PC-9 (cell line): ENCODE data around the gene POFUT2. TPM values are rescaled to one million over a fixed set of nuclear protein-coding genes. Genes with fewer than 3 reads are reported as not detected.
"Not testable (repeated sequence)": the region's sequence is repeated elsewhere in the genome, so short reads cannot be mapped to it uniquely, and the experiment has no call there.

Experiments used
- BruUV-seq: library from RNA; stranded (reverse); fragments of 400-500 nt; replicated peaks from 2 replicates; lab custom pipeline; 2021; lab: Mats Ljungman, UMichigan
- CTCF ChIA-PET: fragments of 300-600 bp; sonication (Branson Sonifier 250); formaldehyde crosslinking; loops from one replicate; lab custom pipeline; 2022; ENCODE audit warnings: antibody characterized with exemption; lab: Charles Lee
- POLR2A ChIA-PET: fragments of 300-600 bp; sonication (Branson Sonifier 250); formaldehyde crosslinking; loops from one replicate; lab custom pipeline; 2022; ENCODE audit warnings: antibody characterized with exemption; ENCODE audit not compliant: unreplicated experiment; lab: Charles Lee
- DNase-seq, 2 experiments: peaks; one replicate each; pipeline versions ENCODE4 v3.0.0 to v3.0.0-alpha.2; 2015 to 2022; ENCODE audit warnings: mixed read lengths in 1 of 2
- H2AFZ ChIP-seq: fragments of 200-600 bp; sonication (generic); 2 replicates; pipeline ENCODE4 v1.8.1; 2017; ENCODE audit warnings: antibody characterized with exemption
- H3F3A ChIP-seq: fragments of 200-600 bp; sonication (generic); 2 replicates; pipeline ENCODE4 v1.8.1; 2017; ENCODE audit warnings: antibody characterized with exemption, mild to moderate bottlenecking, low read depth; ENCODE audit not compliant: insufficient read depth
- H3K27ac ChIP-seq: fragments of 200-600 bp; sonication (generic); 2 replicates; pipeline ENCODE4 v1.6.1; 2016; ENCODE audit warnings: mixed run types
- H3K27me3 ChIP-seq: fragments of 200-600 bp; sonication (generic); 2 replicates; pipeline ENCODE4 v1.6.1; 2016; ENCODE audit warnings: low read depth, mixed run types; ENCODE audit not compliant: insufficient read depth
- H3K36me3 ChIP-seq: fragments of 200-600 bp; sonication (generic); 2 replicates; pipeline ENCODE4 v1.6.1; 2016; ENCODE audit warnings: low read depth, mixed run types
- H3K4me1 ChIP-seq: fragments of 200-600 bp; sonication (generic); replicated peaks from 2 replicates; pipeline ENCODE4 v1.6.1; 2016; ENCODE audit warnings: mixed run types; ENCODE audit not compliant: insufficient read depth
- H3K4me2 ChIP-seq: fragments of 200-600 bp; sonication (generic); 2 replicates; pipeline ENCODE4 v1.6.1; 2017; ENCODE audit warnings: mixed run types
- H3K4me3 ChIP-seq: fragments of 200-600 bp; sonication (generic); 2 replicates; pipeline ENCODE4 v1.6.1; 2016; ENCODE audit warnings: mixed run types
- H3K79me2 ChIP-seq: fragments of 200-600 bp; sonication (generic); 2 replicates; pipeline ENCODE4 v1.6.1; 2017; ENCODE audit warnings: low read depth, mixed run types
- H3K9me2 ChIP-seq: fragments of 200-600 bp; sonication (generic); 2 replicates; pipeline ENCODE4 v1.8.1; 2017; ENCODE audit warnings: mild to moderate bottlenecking; ENCODE audit not compliant: insufficient read depth
- H3K9me3 ChIP-seq: fragments of 200-600 bp; sonication (generic); 2 replicates; pipeline ENCODE4 v1.8.1; 2016; ENCODE audit warnings: low read depth; ENCODE audit not compliant: insufficient read depth
- H4K20me1 ChIP-seq: fragments of 200-600 bp; sonication (generic); 2 replicates; pipeline ENCODE4 v1.8.1; 2017; ENCODE audit not compliant: insufficient read depth
- EZH2 ChIP-seq: fragments of 200-600 bp; sonication (generic); IDR thresholded peaks from 2 replicates; pipeline ENCODE4 v1.8.0; 2017; ENCODE audit warnings: antibody characterized with exemption, low read depth
- intact Hi-C: fragments of 100-400 bp; cut with micrococcal nuclease; formaldehyde crosslinking; loops from one replicate; pipeline ENCODE4 v1.10.0; 2022; ENCODE audit not compliant: unreplicated experiment
- total RNA-seq: library from RNA; stranded (reverse); gene quantifications from 2 replicates; pipeline ENCODE4 v1.2.3, GENCODE V29; 2021
- TF ChIP-seq, protein P1 (sequence below): fragments of 200-600 bp; sonication (generic); conservative IDR thresholded peaks from 2 replicates; pipeline ENCODE4 v1.6.1; 2017; ENCODE audit warnings: mixed run types, antibody characterized with exemption, mild to moderate bottlenecking, moderate library complexity

Gene POFUT2
- total RNA-seq, 1 experiment from 2014 or later: 32.6 TPM

GRCh38 chr21:45317398-45318145 lies 29.9 kb upstream of the POFUT2 start:
- Histone ChIP-seq H3K79me2 (no peaks in the 10 kb centered on the region), H3K9me3 (no peaks in the 10 kb centered on the region), H3K4me2 (no peak overlapping the region), H3K27me3 (no peaks in the 10 kb centered on the region), H4K20me1 (no peaks in the 10 kb centered on the region), H3F3A (peaks cover 5% of the 10 kb centered on the region; the same call in 1 of the 2 replicates), H2AFZ (no peak overlapping the region), H3K36me3 (no peaks in the 10 kb centered on the region), H3K4me1 (peaks cover 26% of the 10 kb centered on the region), H3K9me2 (no peaks in the 10 kb centered on the region), H3K4me3 (no peak overlapping the region), H3K27ac (no peak overlapping the region; the same call in 1 of the 2 replicates)
- CTCF ChIA-PET: interaction anchor here (0.7 kb wide), 1 partner anchor 39 kb away, joined by 5 read pairs; no protein-coding TSS in a partner anchor
- intact Hi-C loops: loop anchor here (2.0 to 5.0 kb wide), 3 partner anchors 49 to 110 kb away; no protein-coding TSS in a partner anchor
- TF ChIP-seq, protein P1, sequence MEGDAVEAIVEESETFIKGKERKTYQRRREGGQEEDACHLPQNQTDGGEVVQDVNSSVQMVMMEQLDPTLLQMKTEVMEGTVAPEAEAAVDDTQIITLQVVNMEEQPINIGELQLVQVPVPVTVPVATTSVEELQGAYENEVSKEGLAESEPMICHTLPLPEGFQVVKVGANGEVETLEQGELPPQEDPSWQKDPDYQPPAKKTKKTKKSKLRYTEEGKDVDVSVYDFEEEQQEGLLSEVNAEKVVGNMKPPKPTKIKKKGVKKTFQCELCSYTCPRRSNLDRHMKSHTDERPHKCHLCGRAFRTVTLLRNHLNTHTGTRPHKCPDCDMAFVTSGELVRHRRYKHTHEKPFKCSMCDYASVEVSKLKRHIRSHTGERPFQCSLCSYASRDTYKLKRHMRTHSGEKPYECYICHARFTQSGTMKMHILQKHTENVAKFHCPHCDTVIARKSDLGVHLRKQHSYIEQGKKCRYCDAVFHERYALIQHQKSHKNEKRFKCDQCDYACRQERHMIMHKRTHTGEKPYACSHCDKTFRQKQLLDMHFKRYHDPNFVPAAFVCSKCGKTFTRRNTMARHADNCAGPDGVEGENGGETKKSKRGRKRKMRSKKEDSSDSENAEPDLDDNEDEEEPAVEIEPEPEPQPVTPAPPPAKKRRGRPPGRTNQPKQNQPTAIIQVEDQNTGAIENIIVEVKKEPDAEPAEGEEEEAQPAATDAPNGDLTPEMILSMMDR: no peak
- TF ChIP-seq EZH2: no peak
- BruUV-seq: TSS peak; percentile 9
- POLR2A ChIA-PET: no interaction called here
- DNase-seq: no peak

GRCh38 chr21:45316871-45317397 lies 29.2 kb upstream of the POFUT2 start:
- Histone ChIP-seq H3K9me2 (no peaks in the 10 kb centered on the region), H3K27me3 (no peaks in the 10 kb centered on the region)
- POLR2A ChIA-PET: no interaction called here

DNA sequence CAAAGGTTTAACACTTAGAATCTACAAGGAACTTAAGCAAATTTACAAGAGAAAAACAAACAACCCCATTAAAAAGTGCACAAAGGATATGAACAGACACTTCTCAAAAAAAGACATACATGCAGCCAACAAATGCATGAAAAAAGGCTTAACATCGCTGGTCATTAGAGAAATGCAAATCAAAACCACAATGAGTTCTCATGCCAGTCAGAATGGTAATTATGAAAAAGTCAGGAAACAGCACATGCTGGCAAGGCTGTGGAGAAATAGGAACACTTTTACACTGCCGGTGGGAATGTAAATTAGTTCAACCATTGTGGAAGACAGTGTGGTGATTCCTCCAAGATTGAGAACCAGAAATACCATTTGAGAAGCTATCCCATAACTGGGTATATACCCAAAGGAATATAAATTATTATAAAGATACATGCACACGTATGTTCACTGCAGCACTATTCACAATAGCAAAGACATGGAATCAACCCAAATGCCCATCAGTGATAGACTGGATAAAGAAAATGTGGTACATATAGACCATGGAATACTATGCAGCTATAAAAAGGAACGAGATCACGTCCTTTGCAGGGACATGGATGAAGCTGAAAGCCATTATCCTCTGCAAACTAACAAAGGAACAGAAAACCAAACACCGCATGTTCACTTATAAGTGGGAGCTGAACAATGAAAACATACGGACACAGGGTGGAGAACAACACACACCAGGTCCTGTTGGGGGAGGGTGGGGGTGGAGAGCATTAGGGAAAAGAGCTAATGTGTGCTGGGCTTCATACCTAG lies 28.2 kb upstream of the POFUT2 start:
- H3K36me3 ChIP-seq, BruUV-seq, H3F3A ChIP-seq, CTCF ChIA-PET, H3K9me2 ChIP-seq, DNase-seq, H4K20me1 ChIP-seq, H3K4me3 ChIP-seq, H2AFZ ChIP-seq, H3K4me2 ChIP-seq, POLR2A ChIA-PET, H3K79me2 ChIP-seq, H3K9me3 ChIP-seq, H3K27me3 ChIP-seq, H3K27ac ChIP-seq: not testable (repeated sequence)
- peaks cover 26% of the 10 kb centered on the region for H3K4me1 ChIP-seq
- intact Hi-C loops: loop anchor here (5.0 kb wide), 2 partner anchors 86 to 111 kb away; no protein-coding TSS in a partner anchor

More at GRCh38 chr21:45316871-45317397, 29.2 kb upstream of the POFUT2 start:
- no peak overlapping the region for H3K4me3 ChIP-seq
- no peaks in the 10 kb centered on the region for H3K79me2 ChIP-seq
- H4K20me1 ChIP-seq: no peaks in the 10 kb centered on the region
- BruUV-seq: no TSS peak
- peaks cover 5% of the 10 kb centered on the region; the same call in 1 of the 2 replicates for H3F3A ChIP-seq
- peaks cover 26% of the 10 kb centered on the region for H3K4me1 ChIP-seq
- H3K36me3 ChIP-seq: no peaks in the 10 kb centered on the region
- intact Hi-C loops: loop anchor here (5.0 kb wide), 2 partner anchors 85 to 110 kb away; no protein-coding TSS in a partner anchor
- no peaks in the 10 kb centered on the region for H3K9me3 ChIP-seq
- CTCF ChIA-PET: interaction anchor here (0.7 kb wide), 1 partner anchor 39 kb away, joined by 5 read pairs; no protein-coding TSS in a partner anchor
- TF ChIP-seq, protein P1: no peak
- no peak for TF ChIP-seq EZH2
- DNase-seq: no peak
- H3K4me2 ChIP-seq: no peak overlapping the region
- no peak overlapping the region for H2AFZ ChIP-seq
- H3K27ac ChIP-seq: no peak overlapping the region
